Tibial nerve (tissue), 4 donors: ENCODE measurements around the gene RALB. TPM values are rescaled to one million over a fixed set of nuclear protein-coding genes. Genes with fewer than 3 reads are reported as not detected.
A peak's percentile ranks its signal among the peaks of the same experiment; 100 is the strongest.

Experiments
- DNase-seq, 2 donors: peaks; one replicate each; pipeline ENCODE4 v3.0.0-alpha.2; 2019; ENCODE audit warnings: low spot score in 2 of 2
- H3K27ac ChIP-seq, 4 donors: fragments of 200-600 bp; sonication (generic) in 3 of 4; one replicate each; pipeline ENCODE4 v1.5.1; 2017 to 2019; ENCODE audit warnings: mild to moderate bottlenecking in 1 of 4
- H3K27me3 ChIP-seq, 2 donors: fragments of 200-600 bp; sonication (generic) in 1 of 2; one replicate each; pipeline versions ENCODE4 v1.5.1 to v1.6.0; 2017 to 2019
- H3K36me3 ChIP-seq, 3 donors: fragments of 200-600 bp; sonication (generic); one replicate each; pipeline ENCODE4 v1.5.1; 2018 to 2019
- H3K4me1 ChIP-seq, 4 donors: fragments of 200-600 bp; sonication (generic) in 3 of 4; one replicate each; pipeline ENCODE4 v1.5.1; 2017 to 2019
- H3K4me3 ChIP-seq, 4 donors: fragments of 200-600 bp; sonication (generic) in 3 of 4; one replicate each; pipeline ENCODE4 v1.5.1; 2017 to 2019; ENCODE audit warnings: mild to moderate bottlenecking in 1 of 4, moderate library complexity in 1 of 4
- H3K9me3 ChIP-seq, 4 donors: fragments of 200-600 bp; sonication (generic) in 3 of 4; one replicate each; pipeline ENCODE4 v1.5.1; 2017 to 2019
- CTCF ChIP-seq, 5 experiments: fragments of 200-600 bp in 3 of 5; fragments of 450-650 bp in 2 of 5; sonication (generic) in 3 of 5; IDR thresholded peaks; one replicate each; pipeline ENCODE4 v1.5.1; 2016 to 2019; ENCODE audit warnings: antibody characterized with exemption in 5 of 5, mild to moderate bottlenecking in 3 of 5, moderate library complexity in 2 of 5
- EP300 ChIP-seq, 2 donors: sonication (generic); formaldehyde crosslinking; IDR thresholded peaks; one replicate each; pipeline ENCODE4 v1.6.1; 2017; ENCODE audit warnings: antibody characterized with exemption in 2 of 2, mild to moderate bottlenecking in 1 of 2
- POLR2A ChIP-seq, 2 donors: fragments of 450-650 bp; IDR thresholded peaks; one replicate each; pipeline ENCODE4 v1.6.1; 2017; ENCODE audit warnings: antibody characterized with exemption in 2 of 2, mild to moderate bottlenecking in 2 of 2, moderate library complexity in 2 of 2
- WGBS, 2 donors: methylation state at CpG; one replicate each; pipeline ENCODE4 v1.1.5; 2018; 5-methylcytosine and 5-hydroxymethylcytosine counted together
- total RNA-seq, 4 donors: library from RNA; depleted of rRNA; stranded (reverse); fragments of >200 nt; gene quantifications; one replicate each; pipeline ENCODE4 v1.1.0, GENCODE V29; 2016

RALB gene
- total RNA-seq, 4 donors from 2014 or later: 35.1 to 40.4 (median 39.8) TPM

DNA sequence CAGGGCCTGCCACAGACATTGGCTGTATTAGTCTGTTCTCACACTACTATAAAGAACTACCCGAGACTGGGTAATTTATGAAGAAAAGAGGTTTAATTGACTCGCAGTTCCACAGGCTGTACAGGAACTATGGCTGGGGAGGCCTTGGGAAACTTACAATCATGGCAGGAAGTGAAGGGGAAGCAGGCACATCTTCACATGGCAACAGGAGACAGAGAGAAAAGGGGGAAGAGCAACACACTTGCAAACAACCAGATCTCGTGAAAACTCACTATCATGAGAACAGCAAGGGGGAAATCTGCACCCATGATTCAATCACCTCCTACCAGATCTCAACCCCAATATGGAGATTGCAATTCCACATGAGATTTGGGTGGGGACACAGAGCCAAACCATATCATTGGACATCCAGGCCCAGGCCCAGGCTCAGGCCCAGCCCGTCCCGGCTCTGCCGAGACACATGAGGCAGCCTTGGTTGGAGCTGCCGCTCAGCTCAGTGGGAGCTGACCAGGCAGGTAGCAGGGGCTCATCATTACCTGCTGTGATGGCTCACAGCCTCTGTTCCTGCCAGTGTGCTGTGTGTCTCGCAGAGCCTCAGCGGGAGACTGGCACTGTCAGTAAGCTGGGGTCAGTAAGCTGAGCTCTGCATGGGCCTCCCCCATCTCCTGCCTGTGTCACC, 8.6 kb upstream of the RALB start:
- Histone ChIP-seq H3K36me3 (no peaks in the 10 kb centered on the region), H3K4me3 (no peak overlapping the region), H3K9me3 (no peaks in the 10 kb centered on the region), H3K27ac (no peak overlapping the region), H3K4me1 (peaks cover 0 to 19% (median 9%) of the 10 kb centered on the region in 4 donors), H3K27me3 (peaks cover 0 to 21% of the 10 kb centered on the region in 2 donors)
- TF ChIP-seq EP300 (IDR thresholded peaks at IDR 0.05) (no peak), POLR2A (IDR thresholded peaks at IDR 0.05) (no peak), CTCF (IDR thresholded peaks at IDR 0.05) (no peak)
- no peak for DNase-seq
- WGBS, 2 donors: 95 to 98% methylated on average over 7 to 9 of the region's 9 CpGs

DNA sequence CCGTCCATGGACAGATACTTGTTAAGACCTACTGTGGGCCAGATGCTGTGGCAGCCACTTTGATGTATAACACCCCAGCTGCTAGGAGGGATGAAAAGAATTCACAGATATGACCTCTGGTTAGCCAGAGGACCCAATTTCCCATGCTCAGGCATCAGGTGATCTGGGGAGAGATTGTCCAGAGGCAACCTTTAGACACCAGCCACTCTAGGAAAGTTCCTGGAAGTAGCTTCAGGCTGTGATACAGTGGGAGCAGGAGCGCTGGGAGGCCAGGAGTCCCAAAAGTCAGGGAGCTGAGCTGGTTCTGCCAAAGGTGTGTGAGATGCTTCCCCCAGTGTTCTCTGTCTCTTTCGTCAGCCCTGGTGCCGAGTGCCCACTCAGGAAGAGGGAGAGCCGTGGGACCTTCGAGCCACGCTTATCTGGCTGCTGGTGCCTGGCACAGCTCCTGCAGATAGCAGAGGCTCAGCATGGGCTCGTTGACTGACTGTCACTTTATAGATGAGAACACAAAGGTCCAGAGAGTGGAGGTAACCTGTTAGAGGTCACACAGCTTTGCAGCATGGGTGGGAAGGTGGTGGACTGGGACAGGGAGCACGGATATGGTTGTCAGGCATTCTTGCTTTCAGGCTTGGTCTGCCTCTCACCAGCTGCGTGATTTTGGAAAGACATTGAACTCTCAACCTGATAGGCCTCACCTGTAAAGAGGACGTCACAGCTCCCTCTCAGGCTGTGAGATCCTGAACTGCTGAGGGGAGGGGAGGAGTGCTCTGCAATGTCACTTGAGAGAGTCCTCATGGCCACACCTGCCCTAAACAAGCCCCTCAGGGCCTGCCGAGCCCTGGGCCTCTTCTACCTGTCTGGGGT, 7.8 kb upstream of the RALB start:
- Histone ChIP-seq H3K36me3 (no peaks in the 10 kb centered on the region), H3K4me1 (peaks cover 0 to 10% (median 5%) of the 10 kb centered on the region in 4 donors), H3K27ac (no peak overlapping the region), H3K9me3 (no peaks in the 10 kb centered on the region), H3K27me3 (peaks cover 0 to 16% of the 10 kb centered on the region in 2 donors), H3K4me3 (no peak overlapping the region)
- no peak for DNase-seq
- no peak for TF ChIP-seq POLR2A (IDR thresholded peaks at IDR 0.05)
- no peak for TF ChIP-seq CTCF (IDR thresholded peaks at IDR 0.05)
- no peak for TF ChIP-seq EP300 (IDR thresholded peaks at IDR 0.05)
- 87% methylated on average over 11 to 12 of the region's 12 CpGs for WGBS, 2 donors

- no peak for DNase-seq
- H3K9me3 ChIP-seq: no peaks in the 10 kb centered on the region
- H3K4me3 ChIP-seq: no peak overlapping the region
- no peaks in the 10 kb centered on the region for H3K36me3 ChIP-seq
- peaks cover 0 to 14% of the 10 kb centered on the region in 2 donors for H3K27me3 ChIP-seq
- WGBS, 2 donors: 52% methylated on average over 12 to 14 of the region's 15 CpGs
- peaks cover 0 to 10% (median 4%) of the 10 kb centered on the region in 4 donors for H3K4me1 ChIP-seq
- no peak for TF ChIP-seq EP300 (IDR thresholded peaks at IDR 0.05)
- TF ChIP-seq POLR2A (IDR thresholded peaks at IDR 0.05): no peak
- TF ChIP-seq CTCF (IDR thresholded peaks at IDR 0.05): no peak
- H3K27ac ChIP-seq: peak overlapping the region in 1 of 4 donors; percentile 45
These were observed 6.9 kb upstream of the RALB start for GRCh38 chr2:120245520-120246332.

DNA sequence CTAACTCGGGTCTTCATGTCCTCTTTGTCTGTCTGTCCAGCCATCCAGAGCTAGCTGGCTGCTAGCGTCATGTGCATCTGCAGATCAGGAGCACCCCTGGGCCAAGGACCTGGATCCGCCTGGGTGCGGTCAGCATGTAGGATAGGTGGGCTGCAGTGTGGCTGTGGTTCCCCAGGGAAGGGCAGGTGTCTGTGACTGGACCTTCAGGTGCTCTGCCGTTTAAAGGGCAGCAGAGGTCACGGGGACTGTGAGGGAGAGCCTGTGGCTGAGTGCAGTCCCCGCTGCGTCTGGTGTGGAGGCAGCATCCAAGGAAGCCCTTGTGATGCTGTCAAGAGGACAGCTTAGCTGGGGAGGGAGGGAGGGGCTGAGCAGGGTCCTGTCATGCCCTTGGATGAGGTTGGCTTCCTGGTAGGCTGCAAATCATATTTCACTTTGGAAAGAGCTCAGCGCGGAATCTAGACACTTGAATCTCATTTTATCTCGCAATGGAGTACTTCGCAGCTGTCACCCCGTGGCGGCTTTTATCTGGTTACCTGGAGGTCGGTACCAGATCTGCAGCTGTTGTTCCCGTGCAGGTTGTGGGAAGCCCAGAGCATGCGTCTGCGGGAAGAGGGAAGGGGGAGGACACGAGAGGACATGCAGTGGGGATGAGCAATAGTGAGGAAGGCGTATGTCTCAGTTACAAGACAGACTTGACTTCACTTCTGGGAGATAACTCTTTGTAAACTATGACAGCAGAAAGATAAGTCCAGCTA, 5.9 kb upstream of the RALB start:
- Histone ChIP-seq H3K4me1 (peaks cover 0 to 10% (median 5%) of the 10 kb centered on the region in 4 donors), H3K27me3 (peaks cover 0 to 14% of the 10 kb centered on the region in 2 donors), H3K4me3 (no peak overlapping the region), H3K9me3 (no peaks in the 10 kb centered on the region), H3K36me3 (no peaks in the 10 kb centered on the region), H3K27ac (no peak overlapping the region)
- no peak for DNase-seq
- 75 to 78% methylated on average over 20 of the region's 20 CpGs for WGBS, 2 donors
- no peak for TF ChIP-seq POLR2A (IDR thresholded peaks at IDR 0.05)
- TF ChIP-seq CTCF (IDR thresholded peaks at IDR 0.05): no peak
- TF ChIP-seq EP300 (IDR thresholded peaks at IDR 0.05): no peak
